Uterus (tissue), 2 donors: Measurements from ENCODE around the gene ACTL9.

Experiments used
- POLR2A ChIP-seq, 2 donors: fragments of 450-650 bp; IDR thresholded peaks; one replicate each; pipeline ENCODE4 v1.6.1; 2016; ENCODE audit warnings: antibody characterized with exemption in 2 of 2, mild to moderate bottlenecking in 1 of 2, moderate library complexity in 1 of 2
- TF ChIP-seq, protein P1 (sequence below), 4 experiments: fragments of 200-600 bp in 2 of 4; fragments of 450-650 bp in 2 of 4; sonication (generic) in 2 of 4; IDR thresholded peaks; one replicate each; pipeline ENCODE4 v1.5.1; 2016 to 2019; ENCODE audit warnings: antibody characterized with exemption in 4 of 4, mild to moderate bottlenecking in 2 of 4, moderate library complexity in 1 of 4

DNA sequence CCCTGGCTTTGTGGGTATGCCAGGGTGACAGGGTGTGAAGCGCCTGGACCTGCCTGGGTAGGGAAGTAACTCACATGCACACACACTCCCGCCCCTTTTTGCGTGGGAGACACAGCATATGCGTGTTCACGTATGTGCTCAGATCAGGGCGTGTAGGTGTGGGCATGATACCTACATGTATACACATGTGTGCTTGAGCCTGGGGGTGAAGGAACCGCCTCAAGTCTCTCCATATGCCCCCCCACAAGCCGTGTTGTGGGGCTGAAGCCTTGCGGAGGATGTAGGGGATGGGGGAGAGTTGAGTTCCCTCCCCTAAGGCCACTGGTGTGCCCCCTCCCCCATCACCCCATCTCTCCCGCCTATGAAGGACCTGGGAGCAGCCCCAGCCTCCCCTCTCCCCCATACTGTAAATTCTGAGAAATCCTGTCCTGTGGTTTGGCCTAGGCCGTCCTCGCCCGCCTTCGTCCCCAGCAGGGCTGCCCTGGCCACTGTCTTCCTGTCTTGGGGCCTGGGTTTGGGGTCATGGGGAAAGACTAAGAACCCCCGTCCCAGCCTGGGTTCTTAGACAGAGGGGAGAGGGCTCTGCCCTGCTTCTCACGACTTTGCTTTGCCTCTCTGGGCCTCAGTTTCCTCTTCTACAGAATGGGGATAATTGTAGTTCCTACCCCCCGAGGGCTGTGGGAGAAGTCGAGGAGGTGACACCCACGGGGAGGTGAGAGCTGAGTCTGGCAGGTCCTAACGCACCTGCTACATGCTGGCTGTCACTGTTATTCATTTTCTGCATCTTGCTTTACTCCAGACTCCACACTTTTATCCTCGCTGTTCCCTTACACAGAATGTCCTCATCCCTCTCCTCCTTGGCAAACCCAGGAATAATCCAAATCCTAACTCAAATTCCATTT is 14.3 kb downstream of the ACTL9 start:
- TF ChIP-seq, protein P1, sequence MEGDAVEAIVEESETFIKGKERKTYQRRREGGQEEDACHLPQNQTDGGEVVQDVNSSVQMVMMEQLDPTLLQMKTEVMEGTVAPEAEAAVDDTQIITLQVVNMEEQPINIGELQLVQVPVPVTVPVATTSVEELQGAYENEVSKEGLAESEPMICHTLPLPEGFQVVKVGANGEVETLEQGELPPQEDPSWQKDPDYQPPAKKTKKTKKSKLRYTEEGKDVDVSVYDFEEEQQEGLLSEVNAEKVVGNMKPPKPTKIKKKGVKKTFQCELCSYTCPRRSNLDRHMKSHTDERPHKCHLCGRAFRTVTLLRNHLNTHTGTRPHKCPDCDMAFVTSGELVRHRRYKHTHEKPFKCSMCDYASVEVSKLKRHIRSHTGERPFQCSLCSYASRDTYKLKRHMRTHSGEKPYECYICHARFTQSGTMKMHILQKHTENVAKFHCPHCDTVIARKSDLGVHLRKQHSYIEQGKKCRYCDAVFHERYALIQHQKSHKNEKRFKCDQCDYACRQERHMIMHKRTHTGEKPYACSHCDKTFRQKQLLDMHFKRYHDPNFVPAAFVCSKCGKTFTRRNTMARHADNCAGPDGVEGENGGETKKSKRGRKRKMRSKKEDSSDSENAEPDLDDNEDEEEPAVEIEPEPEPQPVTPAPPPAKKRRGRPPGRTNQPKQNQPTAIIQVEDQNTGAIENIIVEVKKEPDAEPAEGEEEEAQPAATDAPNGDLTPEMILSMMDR (IDR thresholded peaks at IDR 0.05) = no peak
- TF ChIP-seq POLR2A (IDR thresholded peaks at IDR 0.05) = no peak
